Heart left ventricle (tissue), 16 donors: Measurements from ENCODE around the gene CDKN1C. TPM values are rescaled to one million over a fixed set of nuclear protein-coding genes. Genes with fewer than 3 reads are reported as not detected.

Source experiments
- ATAC-seq, 4 donors: fragments of 200-7000 bp; cut with Tn5 transposase; one replicate each; pipeline ENCODE4 v1.9.1; 2020 to 2022; ENCODE audit warnings: moderate library complexity in 4 of 4, mild to moderate bottlenecking in 3 of 4, moderate number of reproducible peaks in 1 of 4
- DNase-seq, 5 donors: peaks; one replicate each; pipeline ENCODE4 v3.0.0-alpha.2; 2020
- H3K27ac ChIP-seq, 12 donors: fragments of 200-600 bp; sonication (generic) in 4 of 12; one replicate each; pipeline versions ENCODE4 v1.5.0 to v1.8.0; 2016 to 2022; ENCODE audit warnings: mild to moderate bottlenecking in 2 of 12
- H3K27me3 ChIP-seq, 9 donors: fragments of 200-600 bp; sonication (generic) in 2 of 9; one replicate each; pipeline versions ENCODE4 v1.5.1 to v1.8.0; 2016 to 2022; ENCODE audit warnings: mild to moderate bottlenecking in 3 of 9
- H3K36me3 ChIP-seq, 9 donors: fragments of 200-600 bp; sonication (generic) in 2 of 9; one replicate each; pipeline versions ENCODE4 v1.5.0 to v1.8.0; 2018 to 2022; ENCODE audit warnings: mild to moderate bottlenecking in 2 of 9
- H3K4me1 ChIP-seq, 12 donors: fragments of 200-600 bp; sonication (generic) in 4 of 12; one replicate each; pipeline versions ENCODE4 v1.5.0 to v1.8.0; 2016 to 2022; ENCODE audit warnings: mild to moderate bottlenecking in 3 of 12
- H3K4me3 ChIP-seq, 12 donors: fragments of 200-600 bp; sonication (generic) in 4 of 12; one replicate each; pipeline versions ENCODE4 v1.5.0 to v1.8.0; 2017 to 2022; ENCODE audit warnings: mild to moderate bottlenecking in 9 of 12, moderate library complexity in 4 of 12
- H3K9me3 ChIP-seq, 12 donors: fragments of 200-600 bp; sonication (generic) in 4 of 12; one replicate each; pipeline versions ENCODE4 v1.5.0 to v1.8.0; 2016 to 2022; ENCODE audit warnings: mild to moderate bottlenecking in 1 of 12
- POLR2A ChIP-seq, 2 donors: fragments of 450-650 bp; IDR thresholded peaks; one replicate each; pipeline ENCODE4 v1.6.1; 2017; ENCODE audit warnings: antibody characterized with exemption in 2 of 2, mild to moderate bottlenecking in 2 of 2, moderate library complexity in 2 of 2
- WGBS, 4 donors: extraction: QIAGEN DNeasy Blood & Tissue Kit in 2 of 4; methylation state at CpG; one replicate each; pipeline versions ENCODE4 v1.1.5 to v1.1.7; 2013 to 2018; 5-methylcytosine and 5-hydroxymethylcytosine counted together
- intact Hi-C, 10 donors: fragments of 100-400 bp; cut with DNase I; formaldehyde crosslinking; loops; one replicate each; pipeline versions ENCODE4 v1.11.1 to v1.14.2; 2022
- polyA plus RNA-seq, 2 donors: library from polyadenylated mRNA; stranded (reverse); fragments of 200-250 nt; gene quantifications; one replicate each; pipeline ENCODE4 v1.2.3, GENCODE V29; 2013
- total RNA-seq, 9 donors: library from RNA; depleted of rRNA in 2 of 9; stranded (reverse); fragments of >200 nt in 2 of 9; fragmentation: NEBNext Ultra II Directional in 3 of 9; extraction: Animal tissue kit (Norgen Biotek cat#: 25700) in 3 of 9; gene quantifications; one replicate each; pipeline versions ENCODE4 v1.1.0 to v1.2.4, GENCODE V29; 2016 to 2023
- TF ChIP-seq, protein P1 (sequence below), 12 donors: fragments of 200-600 bp; sonication (generic) in 4 of 12; IDR thresholded peaks; one replicate each; pipeline versions ENCODE4 v1.5.0 to v1.8.0; 2018 to 2022; ENCODE audit warnings: antibody characterized with exemption in 12 of 12, mild to moderate bottlenecking in 5 of 12
- donor health status: ischemic (EF 13 %, LVEDD 7.1; RV severe dilation, severe dysfunction).
- donor health status: healthy with polysubstance abuse.
- donor health status: DM: no; HTN: yes; CAD: no.
- donor health status: DM: no; HTN: no; CAD: no.
- donor health status: ischemic (EF 25% LVEDD 6.9; RV normal size, moderate dysfunction).
- donor health status: ischemic (EF 25% LVEDD 5.7; RV mildly dilated, moderate dysfunction).
- donor health status: healthy.
- donor health status: DM: yes; HTN: yes; CAD: no.
- donor health status: ischemic (EF 35%, LVEDD 5.7; RV mildly dilated, moderate dysfunction).
- donor health status: nonischemic (EF 11% LVEDD 7.7; RV severe dilation, severe dysfunction).
- donor health status: DM: yes; HTN: yes; CAD: no.
- donor health status: PGD.
- donor health status: ischemic (EF 29% LVEDD 5.4; RV normal size, mild dysfunction).
- donor health status: nonischemic (EF 23%, LVEDD 6.1; RV moderate dilation, normal function).

CDKN1C gene
- total and polyA plus RNA-seq, 11 donors, result 18.8 to 42.5 (median 33.4) TPM

DNA sequence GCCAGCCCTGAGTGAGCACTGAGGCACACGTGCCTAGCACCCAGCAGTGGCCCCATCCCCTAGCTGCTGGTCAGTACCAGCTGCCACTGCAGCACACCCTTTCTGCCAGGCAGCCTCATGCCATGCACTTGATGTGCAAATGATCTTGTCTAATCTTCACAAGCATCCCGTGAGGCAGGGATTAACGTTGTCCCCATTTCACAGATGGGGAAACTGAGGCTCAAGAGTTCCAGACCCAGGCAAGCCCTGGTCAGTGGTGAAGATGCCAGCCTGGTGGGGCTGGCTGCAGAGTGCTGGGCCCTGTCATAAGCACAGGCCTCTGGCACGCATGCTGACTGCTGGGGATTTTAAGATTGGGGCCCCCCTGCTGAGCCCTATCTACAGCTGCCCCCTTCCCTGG lies 8.4 kb upstream of the CDKN1C start:
- no peaks in the 10 kb centered on the region for H3K36me3 ChIP-seq
- ATAC-seq (no peak), DNase-seq (no peak)
- H3K4me3 ChIP-seq, result no peak overlapping the region
- H3K27me3 ChIP-seq, result peaks cover 0 to 2% (median 0%) of the 10 kb centered on the region in 9 donors
- TF ChIP-seq, protein P1, sequence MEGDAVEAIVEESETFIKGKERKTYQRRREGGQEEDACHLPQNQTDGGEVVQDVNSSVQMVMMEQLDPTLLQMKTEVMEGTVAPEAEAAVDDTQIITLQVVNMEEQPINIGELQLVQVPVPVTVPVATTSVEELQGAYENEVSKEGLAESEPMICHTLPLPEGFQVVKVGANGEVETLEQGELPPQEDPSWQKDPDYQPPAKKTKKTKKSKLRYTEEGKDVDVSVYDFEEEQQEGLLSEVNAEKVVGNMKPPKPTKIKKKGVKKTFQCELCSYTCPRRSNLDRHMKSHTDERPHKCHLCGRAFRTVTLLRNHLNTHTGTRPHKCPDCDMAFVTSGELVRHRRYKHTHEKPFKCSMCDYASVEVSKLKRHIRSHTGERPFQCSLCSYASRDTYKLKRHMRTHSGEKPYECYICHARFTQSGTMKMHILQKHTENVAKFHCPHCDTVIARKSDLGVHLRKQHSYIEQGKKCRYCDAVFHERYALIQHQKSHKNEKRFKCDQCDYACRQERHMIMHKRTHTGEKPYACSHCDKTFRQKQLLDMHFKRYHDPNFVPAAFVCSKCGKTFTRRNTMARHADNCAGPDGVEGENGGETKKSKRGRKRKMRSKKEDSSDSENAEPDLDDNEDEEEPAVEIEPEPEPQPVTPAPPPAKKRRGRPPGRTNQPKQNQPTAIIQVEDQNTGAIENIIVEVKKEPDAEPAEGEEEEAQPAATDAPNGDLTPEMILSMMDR (IDR thresholded peaks at IDR 0.05), result no peak
- no peak for TF ChIP-seq POLR2A (IDR thresholded peaks at IDR 0.05)
- intact Hi-C loops, result loop anchor here in 7 of 10 donors (2.0 to 10.0 kb wide), 5 partner anchors 461 to 699 kb away; partner anchors contain the start of genes C11orf21 (in 2 of the 7) and TSPAN32 (in 2 of the 7)
- 86 to 91% (median 89%) methylated on average over 4 of the region's 4 CpGs for WGBS, 4 donors
- H3K4me1 ChIP-seq, result peaks cover 5 to 45% (median 23%) of the 10 kb centered on the region in 12 donors
- no peaks in the 10 kb centered on the region for H3K9me3 ChIP-seq
- no peak overlapping the region for H3K27ac ChIP-seq

DNA sequence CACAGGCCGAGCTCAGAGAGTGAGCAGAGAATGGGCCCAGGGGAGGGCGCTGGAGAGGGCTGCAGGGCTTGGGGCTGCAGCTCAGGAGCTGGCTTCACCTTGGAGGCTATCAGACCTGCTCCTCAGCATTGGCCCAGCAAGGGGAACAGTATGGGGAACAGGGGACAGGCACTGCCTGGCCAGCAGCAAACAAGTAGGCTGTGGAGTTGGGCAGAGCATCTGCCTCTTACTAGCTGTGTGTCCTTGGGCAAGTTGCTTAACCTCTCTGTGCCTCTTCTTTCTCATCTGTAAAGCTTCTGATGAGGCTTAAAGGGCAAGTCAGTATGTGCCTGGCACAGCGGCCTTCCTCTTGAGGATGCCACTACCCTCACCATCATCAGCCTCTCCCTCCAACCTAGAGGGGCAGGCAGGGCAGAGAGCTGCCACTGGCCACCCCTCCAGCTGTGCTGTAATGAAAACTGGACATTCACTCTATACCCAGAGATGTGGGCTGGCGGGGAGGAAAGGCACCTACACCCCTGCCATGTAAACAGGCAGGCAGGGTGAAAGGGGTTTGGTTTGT lies 7.5 kb upstream of the CDKN1C start:
- ATAC-seq (no peak), DNase-seq (no peak)
- H3K27ac ChIP-seq, result peak overlapping the region in 9 of 12 donors; percentile 26 to 83 (median 49)
- peak overlapping the region in 9 of 12 donors; percentile 45 to 67 (median 59) for H3K4me3 ChIP-seq
- 60 to 65% (median 63%) methylated on average over 4 of the region's 4 CpGs for WGBS, 4 donors
- H3K27me3 ChIP-seq, result peaks cover 0 to 2% (median 0%) of the 10 kb centered on the region in 9 donors
- no peaks in the 10 kb centered on the region for H3K9me3 ChIP-seq
- intact Hi-C loops, result loop anchor here in 8 of 10 donors (1.0 to 10.0 kb wide), 7 partner anchors 360 to 698 kb away; partner anchors contain the start of genes C11orf21 (in 2 of the 8) and TSPAN32 (in 2 of the 8)
- no peaks in the 10 kb centered on the region for H3K36me3 ChIP-seq
- TF ChIP-seq, protein P1 (IDR thresholded peaks at IDR 0.05), result no peak
- no peak for TF ChIP-seq POLR2A (IDR thresholded peaks at IDR 0.05)
- H3K4me1 ChIP-seq, result peaks cover 5 to 42% (median 22%) of the 10 kb centered on the region in 12 donors

DNA sequence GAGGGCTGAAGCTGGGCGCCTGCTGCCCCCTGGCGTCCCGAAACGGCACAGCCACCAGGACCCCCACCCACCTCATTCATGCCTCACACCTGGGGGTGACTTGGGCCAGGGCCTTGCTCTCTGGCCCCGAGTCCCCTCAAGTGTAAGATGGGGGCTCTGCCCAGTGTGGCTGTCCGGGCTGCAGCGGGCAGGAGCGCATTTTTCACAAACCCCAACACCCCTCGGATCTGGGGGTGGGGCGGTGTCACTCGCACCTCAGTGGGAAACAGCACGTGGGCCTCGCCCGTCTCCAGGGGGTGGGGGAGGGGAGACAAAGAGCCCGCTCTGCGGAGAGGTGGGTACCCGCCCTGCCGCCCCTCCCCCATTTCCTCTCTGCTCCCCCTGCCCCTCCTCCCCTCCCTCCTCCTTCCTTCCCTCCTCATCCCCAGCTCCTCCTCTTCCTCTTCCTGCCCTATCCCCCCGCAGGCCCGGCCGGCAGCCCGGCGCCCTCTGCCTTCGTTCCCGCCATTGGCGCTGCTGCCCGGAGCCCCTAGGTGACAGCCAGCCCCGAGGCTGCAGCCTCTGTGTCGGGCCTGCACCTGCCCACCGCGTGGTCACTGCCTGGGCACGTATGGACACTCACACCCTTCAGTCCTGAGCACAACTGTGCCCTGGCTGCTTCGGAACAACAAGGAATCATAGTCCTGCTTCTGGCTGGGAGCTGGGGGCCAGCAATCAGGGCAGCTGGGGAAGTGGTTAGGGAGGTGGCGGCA lies 6.8 kb upstream of the CDKN1C start:
- Histone ChIP-seq H3K9me3 (no peaks in the 10 kb centered on the region), H3K4me1 (peaks cover 5 to 39% (median 25%) of the 10 kb centered on the region in 12 donors), H3K27me3 (peaks cover 0 to 2% (median 0%) of the 10 kb centered on the region in 9 donors), H3K4me3 (peak overlapping the region in 11 of 12 donors; percentile 2 to 67 (median 52)), H3K36me3 (no peaks in the 10 kb centered on the region), H3K27ac (peak overlapping the region in 10 of 12 donors; percentile 33 to 83 (median 50))
- ATAC-seq (peak in 3 of 4 donors; percentile 44 to 70 (median 59)), DNase-seq (peak; percentile 63 to 84 (median 79))
- 6 to 7% (median 7%) methylated on average over 27 to 34 of the region's 34 CpGs for WGBS, 4 donors
- no peak for TF ChIP-seq POLR2A (IDR thresholded peaks at IDR 0.05)
- TF ChIP-seq, protein P1 (IDR thresholded peaks at IDR 0.05), result peak; percentile 87 to 96 (median 92)
- intact Hi-C loops, result loop anchor here in 8 of 10 donors (1.0 to 10.0 kb wide), 7 partner anchors 359 to 698 kb away; partner anchors contain the start of genes C11orf21 (in 2 of the 8) and TSPAN32 (in 2 of the 8)
